ENCODE data around the gene MCRIP2. TPM values are rescaled to one million over a fixed set of nuclear protein-coding genes. Genes with fewer than 3 reads are reported as not detected.

Gene MCRIP2
- total and polyA plus RNA-seq, 7 experiments from 2014 or later = 21.4 to 35.8 (median 28.8) TPM

GRCh38 chr16:642189-643049, 791 bp downstream of the MCRIP2 start:
- peak overlapping the region in 3 of 9 donors; percentile 12 to 55 (median 25) for H3K27ac Mint-ChIP-seq
- POLR2A ChIA-PET = interaction anchor here (1.1 to 2.0 kb wide), 3 partner anchors 38 to 53 kb away, joined by 3 to 6 read pairs (median 5); partner anchors contain the start of gene STUB1
- ATAC-seq (peak; percentile 68), DNase-seq (peak in 2 of 9 donors; percentile 28 to 66)
- no peaks in the 10 kb centered on the region for H3K27me3 Mint-ChIP-seq
- intact Hi-C loops (cut with micrococcal nuclease) = no loop called here
- no peaks in the 10 kb centered on the region for H3K36me3 Mint-ChIP-seq
- no peaks in the 10 kb centered on the region for H3K27me3 ChIP-seq (ENCODE audit: control insufficient read depth in 2 of 2, insufficient read depth in 2 of 2, low read length in 2 of 2)
- H3K4me3 Mint-ChIP-seq = peak overlapping the region; percentile 61 to 83 (median 70)
- peak overlapping the region; percentile 59 for H3K4me3 ChIP-seq (ENCODE audit: low read length)
- H3K9me3 ChIP-seq (ENCODE audit: control insufficient read depth in 2 of 3, low read length in 3 of 3) = no peaks in the 10 kb centered on the region
- peaks cover 4 to 33% (median 13%) of the 10 kb centered on the region in 7 donors for H3K4me1 Mint-ChIP-seq
- CTCF ChIA-PET = no interaction called here
- H3K9me3 Mint-ChIP-seq = no peaks in the 10 kb centered on the region
- peak overlapping the region; percentile 66 for H3K27ac ChIP-seq (ENCODE audit: low read depth, low read length)
- H3K36me3 ChIP-seq (ENCODE audit: control insufficient read depth in 2 of 3, insufficient read depth in 3 of 3, low read length in 3 of 3) = no peaks in the 10 kb centered on the region
- peaks cover 0 to 12% of the 10 kb centered on the region in 2 donors for H3K4me1 ChIP-seq (ENCODE audit: control insufficient read depth in 2 of 2, insufficient read depth in 2 of 2, low read length in 2 of 2)

GRCh38 chr16:643050-643368, 1.4 kb downstream of the MCRIP2 start:
- POLR2A ChIA-PET = interaction anchor here (1.5 to 2.0 kb wide), 2 partner anchors 37 to 52 kb away, joined by 5 to 6 read pairs; partner anchors contain the start of gene STUB1
- no peak overlapping the region for H3K4me3 ChIP-seq (ENCODE audit: low read length)
- intact Hi-C loops (cut with micrococcal nuclease) = no loop called here
- Mint-ChIP-seq H3K4me3 (peak overlapping the region; percentile 36 to 83 (median 70)), H3K27ac (peak overlapping the region in 2 of 9 donors; percentile 14 to 55), H3K4me1 (peaks cover 4 to 29% (median 14%) of the 10 kb centered on the region in 7 donors), H3K36me3 (no peaks in the 10 kb centered on the region), H3K9me3 (no peaks in the 10 kb centered on the region), H3K27me3 (no peaks in the 10 kb centered on the region)
- no peaks in the 10 kb centered on the region for H3K27me3 ChIP-seq (ENCODE audit: control insufficient read depth in 2 of 2, insufficient read depth in 2 of 2, low read length in 2 of 2)
- CTCF ChIA-PET = no interaction called here
- DNase-seq = no peak
- H3K9me3 ChIP-seq (ENCODE audit: control insufficient read depth in 2 of 3, low read length in 3 of 3) = no peaks in the 10 kb centered on the region
- peaks cover 1 to 9% of the 10 kb centered on the region in 2 donors for H3K4me1 ChIP-seq (ENCODE audit: control insufficient read depth in 2 of 2, insufficient read depth in 2 of 2, low read length in 2 of 2)
- ATAC-seq = no peak
- no peaks in the 10 kb centered on the region for H3K36me3 ChIP-seq (ENCODE audit: control insufficient read depth in 2 of 3, insufficient read depth in 3 of 3, low read length in 3 of 3)
- H3K27ac ChIP-seq (ENCODE audit: low read depth, low read length) = no peak overlapping the region

- POLR2A ChIA-PET = interaction anchor here (1.2 kb wide), 1 partner anchor 40 kb away, joined by 3 read pairs; the partner anchor contains the start of gene JMJD8
- peak overlapping the region in 6 of 10 donors; percentile 53 to 83 (median 66) for H3K4me3 Mint-ChIP-seq
Observed at GRCh38 chr16:644556-644955, 2.9 kb downstream of the MCRIP2 start.

GRCh38 chr16:645852-646678, 4.4 kb downstream of the MCRIP2 start:
- peaks cover 9 to 15% of the 10 kb centered on the region in 2 donors for H3K4me1 ChIP-seq (ENCODE audit: control insufficient read depth in 2 of 2, insufficient read depth in 2 of 2, low read length in 2 of 2)

More at GRCh38 chr16:644556-644955, 2.9 kb downstream of the MCRIP2 start:
- Mint-ChIP-seq H3K9me3 (no peaks in the 10 kb centered on the region), H3K27ac (peak overlapping the region in 2 of 9 donors; percentile 28 to 31), H3K36me3 (no peaks in the 10 kb centered on the region), H3K27me3 (no peaks in the 10 kb centered on the region), H3K4me1 (peaks cover 4 to 35% (median 16%) of the 10 kb centered on the region in 7 donors)
- Histone ChIP-seq H3K4me3 (ENCODE audit: low read length) (no peak overlapping the region), H3K4me1 (ENCODE audit: control insufficient read depth in 2 of 2, insufficient read depth in 2 of 2, low read length in 2 of 2) (peaks cover 9 to 15% of the 10 kb centered on the region in 2 donors), H3K36me3 (ENCODE audit: control insufficient read depth in 2 of 3, insufficient read depth in 3 of 3, low read length in 3 of 3) (no peaks in the 10 kb centered on the region), H3K27me3 (ENCODE audit: control insufficient read depth in 2 of 2, insufficient read depth in 2 of 2, low read length in 2 of 2) (no peaks in the 10 kb centered on the region), H3K9me3 (ENCODE audit: control insufficient read depth in 2 of 3, low read length in 3 of 3) (no peaks in the 10 kb centered on the region), H3K27ac (ENCODE audit: low read depth, low read length) (no peak overlapping the region)
- ATAC-seq = no peak
- intact Hi-C loops (cut with micrococcal nuclease) = no loop called here
- CTCF ChIA-PET = no interaction called here
- DNase-seq = no peak

GRCh38 chr16:646679-647172, 5.1 kb downstream of the MCRIP2 start:
- H3K27me3 ChIP-seq (ENCODE audit: control insufficient read depth in 2 of 2, insufficient read depth in 2 of 2, low read length in 2 of 2) = no peaks in the 10 kb centered on the region
- Mint-ChIP-seq H3K27ac (peak overlapping the region in 2 of 9 donors; percentile 21 to 56), H3K4me3 (peak overlapping the region in 3 of 10 donors; percentile 21 to 80 (median 48)), H3K36me3 (no peaks in the 10 kb centered on the region), H3K9me3 (no peaks in the 10 kb centered on the region), H3K4me1 (peaks cover 4 to 36% (median 16%) of the 10 kb centered on the region in 7 donors), H3K27me3 (no peaks in the 10 kb centered on the region)
- no peaks in the 10 kb centered on the region for H3K36me3 ChIP-seq (ENCODE audit: control insufficient read depth in 2 of 3, insufficient read depth in 3 of 3, low read length in 3 of 3)
- no peak overlapping the region for H3K4me3 ChIP-seq (ENCODE audit: low read length)
- no peak overlapping the region for H3K27ac ChIP-seq (ENCODE audit: low read depth, low read length)
- intact Hi-C loops (cut with micrococcal nuclease) = no loop called here
- peaks cover 9 to 15% of the 10 kb centered on the region in 2 donors for H3K4me1 ChIP-seq (ENCODE audit: control insufficient read depth in 2 of 2, insufficient read depth in 2 of 2, low read length in 2 of 2)
- ATAC-seq = no peak
- DNase-seq = no peak
- ChIA-PET POLR2A (interaction anchor here (4.4 kb wide), 1 partner anchor 9 kb away, joined by 30 read pairs; the partner anchor contains the start of gene METTL26), CTCF (no interaction called here)
- no peaks in the 10 kb centered on the region for H3K9me3 ChIP-seq (ENCODE audit: control insufficient read depth in 2 of 3, low read length in 3 of 3)

More at GRCh38 chr16:645852-646678, 4.4 kb downstream of the MCRIP2 start:
- Mint-ChIP-seq H3K36me3 (no peaks in the 10 kb centered on the region), H3K4me3 (no peak overlapping the region), H3K9me3 (no peaks in the 10 kb centered on the region), H3K4me1 (peaks cover 4 to 36% (median 16%) of the 10 kb centered on the region in 7 donors), H3K27ac (peak overlapping the region in 1 of 9 donors; percentile 59), H3K27me3 (no peaks in the 10 kb centered on the region)
- ChIA-PET CTCF (no interaction called here), POLR2A (interaction anchor here (0.7 to 4.4 kb wide), 2 partner anchors 9 to 20 kb away, joined by 3 to 30 read pairs; partner anchors contain the start of gene METTL26)
- no peaks in the 10 kb centered on the region for H3K9me3 ChIP-seq (ENCODE audit: control insufficient read depth in 2 of 3, low read length in 3 of 3)
- H3K27ac ChIP-seq (ENCODE audit: low read depth, low read length) = no peak overlapping the region
- no peaks in the 10 kb centered on the region for H3K27me3 ChIP-seq (ENCODE audit: control insufficient read depth in 2 of 2, insufficient read depth in 2 of 2, low read length in 2 of 2)
- H3K4me3 ChIP-seq (ENCODE audit: low read length) = no peak overlapping the region
- intact Hi-C loops (cut with micrococcal nuclease) = no loop called here
- no peak for ATAC-seq
- no peaks in the 10 kb centered on the region for H3K36me3 ChIP-seq (ENCODE audit: control insufficient read depth in 2 of 3, insufficient read depth in 3 of 3, low read length in 3 of 3)
- no peak for DNase-seq

GRCh38 chr16:647173-647902, 5.7 kb downstream of the MCRIP2 start:
- Histone ChIP-seq H3K27ac (ENCODE audit: low read depth, low read length) (peak overlapping the region; percentile 97), H3K4me3 (ENCODE audit: low read length) (no peak overlapping the region), H3K4me1 (ENCODE audit: control insufficient read depth in 2 of 2, insufficient read depth in 2 of 2, low read length in 2 of 2) (peaks cover 9 to 15% of the 10 kb centered on the region in 2 donors), H3K36me3 (ENCODE audit: control insufficient read depth in 2 of 3, insufficient read depth in 3 of 3, low read length in 3 of 3) (no peaks in the 10 kb centered on the region), H3K9me3 (ENCODE audit: control insufficient read depth in 2 of 3, low read length in 3 of 3) (no peaks in the 10 kb centered on the region), H3K27me3 (ENCODE audit: control insufficient read depth in 2 of 2, insufficient read depth in 2 of 2, low read length in 2 of 2) (no peaks in the 10 kb centered on the region)
- intact Hi-C loops (cut with micrococcal nuclease) = no loop called here
- DNase-seq (no peak), ATAC-seq (no peak)
- POLR2A ChIA-PET = interaction anchor here (4.4 kb wide), 1 partner anchor 10 kb away, joined by 30 read pairs; the partner anchor contains the start of gene METTL26
- CTCF ChIA-PET = no interaction called here
- no peaks in the 10 kb centered on the region for H3K36me3 Mint-ChIP-seq
- H3K9me3 Mint-ChIP-seq = no peaks in the 10 kb centered on the region
- peak overlapping the region in 3 of 10 donors; percentile 21 to 80 (median 48) for H3K4me3 Mint-ChIP-seq
- H3K27me3 Mint-ChIP-seq = no peaks in the 10 kb centered on the region
- peak overlapping the region in 1 of 9 donors; percentile 56 for H3K27ac Mint-ChIP-seq
- peaks cover 4 to 36% (median 16%) of the 10 kb centered on the region in 7 donors for H3K4me1 Mint-ChIP-seq

Data from naive thymus-derived CD4-positive, alpha-beta T cell (primary cell).